HG02571 (cell line): ENCODE measurements around the gene RASL10A.

Experiments used
- ATAC-seq: cut with Tn5 transposase; IDR thresholded peaks from one replicate; pipeline ENCODE4 v1.9.1; 2021; ENCODE audit warnings: mild to moderate bottlenecking, moderate library complexity; ENCODE audit not compliant: unreplicated experiment

Gene RASL10A

GRCh38 chr22:29323641-29324040 lies 8.1 kb upstream of the RASL10A start:
- ATAC-seq, result no peak

DNA sequence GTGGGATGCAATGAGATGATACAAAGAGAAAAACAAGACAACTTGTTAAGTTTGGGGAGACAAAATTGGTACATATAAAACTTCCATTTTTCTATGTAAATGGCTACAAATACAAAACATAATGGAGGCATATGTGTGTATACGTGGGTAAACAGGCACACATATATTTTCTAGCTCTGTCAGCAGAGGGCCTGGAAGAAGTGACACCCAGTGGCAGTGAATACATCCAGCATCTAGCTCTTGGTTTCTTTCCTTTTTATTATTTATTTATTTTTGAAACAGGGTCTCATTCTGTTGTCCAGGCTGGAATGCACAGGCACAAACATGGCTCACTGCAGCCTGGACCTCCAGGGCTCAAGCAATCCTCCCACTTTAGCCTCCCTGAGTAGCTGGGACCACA lies 5.0 kb upstream of the RASL10A start:
- ATAC-seq, result no peak

GRCh38 chr22:29319072-29319471 lies 3.6 kb upstream of the RASL10A start:
- no peak for ATAC-seq

- ATAC-seq, result no peak
Measured at GRCh38 chr22:29317827-29318454, 2.4 kb upstream of the RASL10A start.

DNA sequence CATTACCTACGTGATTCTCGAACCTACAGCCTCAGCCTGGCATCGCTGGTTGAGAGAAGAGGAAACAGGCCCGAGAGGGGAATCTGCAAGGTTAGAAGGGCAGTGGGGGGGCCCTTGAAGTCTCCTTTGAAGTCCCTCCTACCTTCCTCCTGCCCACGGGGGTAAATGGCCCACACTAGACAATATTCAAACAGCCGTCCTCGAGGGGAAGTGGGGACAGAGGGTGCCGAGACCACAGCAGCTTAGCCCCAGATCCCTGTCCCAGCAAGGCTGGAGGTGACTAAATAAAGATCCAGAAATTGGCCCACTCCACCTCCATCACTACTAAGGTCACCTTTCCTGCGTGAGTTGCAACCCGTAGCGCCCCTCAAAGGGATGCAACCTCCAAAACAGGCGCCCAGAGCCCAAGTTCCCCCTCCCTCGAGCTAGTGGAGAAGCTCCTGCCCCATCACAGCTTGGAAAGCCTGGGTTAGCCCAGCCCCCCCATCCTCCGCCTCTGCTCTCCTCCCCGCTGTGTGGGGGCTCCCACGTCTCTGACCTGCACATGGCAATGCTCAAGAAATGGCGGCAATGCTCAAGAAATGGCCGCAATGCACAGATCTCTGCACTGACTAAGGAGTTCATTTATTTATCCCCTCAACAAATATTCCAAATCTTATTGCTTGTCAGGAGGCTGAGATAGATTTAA lies 788 bp upstream of the RASL10A start:
- no peak for ATAC-seq

DNA sequence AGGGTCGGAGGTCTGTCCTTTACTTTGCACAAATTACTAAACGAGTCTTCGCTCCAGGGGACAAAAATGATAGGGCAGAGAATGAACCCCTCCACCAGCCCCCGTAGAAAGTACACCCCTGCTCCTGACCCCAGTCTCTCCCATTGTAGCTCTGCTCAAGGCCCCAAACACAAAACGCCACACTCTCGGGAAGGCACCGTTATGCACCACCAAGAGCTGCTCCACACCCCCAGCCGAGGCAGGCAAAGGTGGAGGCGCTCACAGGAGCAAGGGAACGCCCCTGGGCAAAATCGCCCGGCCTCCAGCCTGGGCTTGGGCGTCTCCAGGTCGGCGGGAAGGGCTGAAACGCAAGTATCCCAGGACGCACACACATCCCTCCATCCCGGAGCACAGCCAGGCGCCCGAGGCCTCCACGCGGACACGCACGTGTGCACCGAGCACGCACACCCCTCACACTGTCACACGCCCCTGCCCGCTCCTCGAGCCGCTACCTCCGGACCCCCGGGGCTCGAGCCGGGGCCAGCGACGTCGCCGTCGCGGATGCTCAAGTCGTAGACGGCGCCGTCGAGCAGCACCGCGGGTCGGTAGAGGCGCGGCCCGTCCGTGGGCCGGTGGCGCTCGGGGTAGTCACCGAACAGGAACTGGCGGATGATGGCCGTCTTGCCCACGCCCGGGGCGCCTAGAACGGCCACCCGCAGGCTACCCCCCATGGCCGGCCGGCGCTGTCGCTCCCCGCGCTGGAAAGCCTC lies 786 bp downstream of the RASL10A start:
- ATAC-seq, result no peak

DNA sequence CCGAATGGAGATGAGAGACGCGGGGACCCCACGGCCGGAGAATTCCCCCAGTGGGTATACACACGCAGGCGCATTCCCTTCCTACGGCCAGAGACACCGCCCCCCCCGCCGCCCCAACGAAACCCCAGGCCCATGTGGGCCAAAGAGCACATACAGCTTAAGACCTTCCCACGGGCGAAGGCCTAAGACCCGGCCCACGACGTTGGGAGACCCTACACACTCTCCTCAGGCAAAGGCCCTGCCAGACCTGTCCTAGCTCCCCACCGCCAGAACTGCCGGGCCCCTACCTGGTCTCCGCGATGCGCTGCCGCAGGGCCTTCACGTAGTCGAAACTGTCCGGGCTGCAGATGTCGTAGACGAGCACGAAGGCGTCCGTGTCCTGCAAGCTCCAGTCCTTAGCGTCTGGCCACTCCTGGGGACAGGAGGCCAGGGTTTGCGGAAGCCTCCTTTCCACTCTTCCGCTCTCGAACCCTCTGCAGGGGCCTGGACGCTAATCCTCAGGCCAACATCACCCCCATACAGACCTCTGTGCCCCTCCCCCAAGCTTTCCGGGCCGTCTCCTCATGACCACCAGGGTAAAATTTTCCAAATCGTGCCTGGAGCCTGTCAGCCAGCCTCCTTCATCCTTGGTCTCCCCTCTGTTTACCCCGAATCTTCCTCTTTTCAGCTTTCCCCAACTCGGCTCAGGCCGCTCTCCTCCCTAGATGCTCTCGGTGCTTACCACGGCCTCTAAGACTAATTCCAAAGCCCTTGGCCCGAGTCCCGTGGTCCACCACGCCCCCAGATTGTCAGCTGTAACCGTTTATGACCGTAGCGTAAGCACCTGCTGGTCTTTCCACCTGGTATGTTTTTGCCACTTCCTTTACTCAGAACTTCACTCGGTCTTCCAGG lies 1.7 kb downstream of the RASL10A start:
- no peak for ATAC-seq

GRCh38 chr22:29313126-29313575 lies 2.3 kb downstream of the RASL10A start:
- ATAC-seq, result no peak

- ATAC-seq, result no peak
Measured at GRCh38 chr22:29312218-29313125, 3.0 kb downstream of the RASL10A start.

DNA sequence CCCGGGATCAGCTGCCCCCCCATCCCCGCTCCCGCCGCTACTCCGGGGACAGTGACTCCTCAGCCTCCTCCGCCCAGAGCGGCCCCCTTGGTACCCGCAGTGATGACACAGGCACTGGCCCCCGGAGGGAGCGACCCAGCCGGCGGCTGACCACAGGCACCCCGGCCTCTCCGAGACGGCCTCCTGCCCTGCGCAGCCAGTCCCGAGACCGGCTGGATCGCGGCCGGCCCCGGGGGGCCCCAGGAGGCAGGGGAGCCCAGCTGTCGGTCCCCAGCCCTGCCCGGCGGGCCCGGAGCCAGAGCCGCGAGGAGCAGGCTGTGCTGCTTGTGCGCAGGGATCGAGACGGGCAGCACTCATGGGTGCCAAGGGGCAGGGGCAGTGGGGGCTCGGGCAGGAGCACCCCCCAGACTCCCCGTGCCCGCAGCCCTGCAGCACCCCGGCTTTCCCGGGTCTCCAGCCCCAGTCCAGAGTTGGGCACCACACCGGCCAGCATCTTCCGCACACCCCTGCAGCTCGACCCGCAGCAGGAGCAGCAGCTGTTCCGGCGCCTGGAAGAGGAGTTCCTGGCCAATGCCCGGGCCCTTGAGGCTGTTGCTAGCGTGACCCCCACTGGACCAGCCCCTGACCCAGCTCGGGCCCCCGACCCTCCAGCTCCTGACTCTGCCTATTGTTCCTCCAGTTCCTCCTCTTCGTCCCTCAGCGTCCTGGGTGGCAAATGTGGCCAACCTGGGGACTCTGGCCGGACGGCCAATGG lies 3.9 kb downstream of the RASL10A start:
- ATAC-seq, result no peak

- no peak for ATAC-seq
Measured at GRCh38 chr22:29310863-29311339, 4.6 kb downstream of the RASL10A start.

- no peak for ATAC-seq
Measured at GRCh38 chr22:29310065-29310862, 5.2 kb downstream of the RASL10A start.

DNA sequence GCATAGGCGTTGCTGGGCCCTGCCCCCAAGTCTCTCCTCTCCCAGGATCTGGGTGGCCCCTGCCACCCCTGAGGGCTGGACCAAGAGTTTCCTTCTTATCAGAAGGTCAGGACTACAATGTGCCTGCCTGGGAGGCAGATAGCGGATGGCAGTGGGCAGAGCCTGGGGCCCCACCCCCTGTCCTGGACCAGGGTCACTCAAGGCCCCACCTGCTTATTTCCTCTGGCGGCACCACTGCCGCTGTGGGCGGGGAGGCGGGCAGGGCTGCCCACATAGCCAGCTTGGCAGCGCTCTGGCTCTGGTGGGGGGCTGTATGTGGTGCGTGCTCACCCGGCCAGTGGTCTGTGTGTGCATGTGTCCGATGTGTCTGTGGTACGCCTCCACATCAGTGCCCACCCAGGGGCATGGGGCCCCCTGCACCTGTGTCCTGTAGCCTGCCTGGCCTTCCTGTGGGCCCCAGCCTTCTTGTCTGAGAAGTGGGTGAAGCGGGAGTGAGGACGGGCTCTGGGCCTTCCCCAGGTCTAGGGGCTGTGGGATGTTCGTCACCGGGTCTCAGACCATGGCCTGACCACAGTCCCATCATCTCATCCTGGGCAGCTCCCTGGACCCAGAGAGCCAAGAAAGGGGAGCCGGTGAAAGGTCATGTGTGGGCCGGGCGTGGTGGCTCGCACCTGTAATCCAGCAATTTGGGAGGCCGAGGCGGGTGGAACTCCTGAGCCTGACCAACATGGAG lies 6.0 kb downstream of the RASL10A start:
- no peak for ATAC-seq

GRCh38 chr22:29308791-29309262 lies 6.7 kb downstream of the RASL10A start:
- no peak for ATAC-seq

- ATAC-seq, result no peak
Measured at GRCh38 chr22:29308148-29308790, 7.2 kb downstream of the RASL10A start.

DNA sequence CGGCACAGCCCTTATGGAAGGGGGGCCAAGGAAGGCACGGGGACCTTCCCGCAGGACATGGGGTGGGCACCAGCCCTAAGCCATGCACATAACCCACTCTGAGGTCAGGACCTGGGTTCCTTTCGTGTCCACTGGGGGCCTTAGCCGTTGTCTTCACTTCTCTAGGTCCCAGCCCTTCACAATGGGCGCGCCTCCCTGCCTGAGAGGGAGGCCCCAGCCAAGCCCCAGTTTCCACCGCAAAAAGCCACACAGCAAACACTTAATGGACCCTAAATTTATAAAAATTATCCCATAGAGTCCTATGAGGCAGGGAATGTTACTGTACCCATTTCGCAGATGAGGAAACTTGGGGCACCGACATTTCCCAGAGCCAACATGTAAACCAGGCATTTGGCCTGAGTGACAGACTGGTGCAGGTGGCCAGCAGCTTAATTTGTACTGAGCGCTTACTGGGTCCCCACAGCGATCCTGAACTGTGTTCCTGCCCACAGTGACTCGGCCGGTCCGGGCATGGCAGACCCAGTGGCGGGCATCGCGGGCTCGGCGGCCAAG lies 7.8 kb downstream of the RASL10A start:
- no peak for ATAC-seq
